GM21515 (cell line): Measurements from ENCODE around the gene LIFR.
"Not testable (repeated sequence)": the region's sequence is repeated elsewhere in the genome, so short reads cannot be mapped to it uniquely, and the experiment has no call there.

ENCODE experiments used
- ATAC-seq: cut with Tn5 transposase; IDR thresholded peaks from one replicate; pipeline ENCODE4 v1.9.1; 2021; ENCODE audit not compliant: unreplicated experiment

LIFR gene

DNA sequence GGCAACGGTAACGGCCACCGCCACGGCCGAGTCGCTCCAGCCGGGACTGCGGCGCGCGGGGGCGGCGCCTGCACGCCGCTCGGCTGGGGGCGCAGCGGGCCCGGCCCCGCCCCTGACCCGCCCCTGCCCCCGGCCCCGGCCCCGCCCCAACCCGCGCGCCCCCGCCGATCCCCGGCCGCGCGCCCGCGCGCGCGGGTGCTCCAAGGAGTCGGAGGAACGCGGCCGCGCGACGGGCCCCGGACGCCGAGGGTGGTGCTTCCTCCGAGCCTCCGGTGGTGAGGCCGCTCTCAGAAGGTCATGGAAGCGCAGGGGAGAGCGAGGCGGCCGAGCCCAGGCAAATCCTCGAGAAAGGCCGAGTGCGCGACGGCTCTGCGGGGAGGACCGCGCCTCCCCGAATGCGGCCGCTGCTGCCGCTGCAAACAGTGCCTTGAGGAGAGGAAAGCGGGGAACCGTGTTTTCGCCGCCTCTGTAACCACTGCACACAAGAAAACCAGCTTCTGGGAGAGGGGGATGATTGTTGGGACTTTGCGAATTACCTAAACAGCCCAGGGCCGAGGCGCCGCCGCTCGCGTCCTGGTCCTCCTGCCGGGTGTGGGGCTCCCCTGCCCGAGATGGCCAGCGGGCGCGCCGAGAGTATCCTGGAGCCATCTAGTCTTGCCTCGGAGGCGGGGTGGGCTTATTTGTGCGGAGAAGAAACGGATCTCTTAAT lies at the start of gene LIFR:
LIFR (minus strand) TSS at position 48 of the 709 bp plus-strand sequence. CDS start 25,999 bp downstream, outside the sequence.
- no peak for ATAC-seq

DNA sequence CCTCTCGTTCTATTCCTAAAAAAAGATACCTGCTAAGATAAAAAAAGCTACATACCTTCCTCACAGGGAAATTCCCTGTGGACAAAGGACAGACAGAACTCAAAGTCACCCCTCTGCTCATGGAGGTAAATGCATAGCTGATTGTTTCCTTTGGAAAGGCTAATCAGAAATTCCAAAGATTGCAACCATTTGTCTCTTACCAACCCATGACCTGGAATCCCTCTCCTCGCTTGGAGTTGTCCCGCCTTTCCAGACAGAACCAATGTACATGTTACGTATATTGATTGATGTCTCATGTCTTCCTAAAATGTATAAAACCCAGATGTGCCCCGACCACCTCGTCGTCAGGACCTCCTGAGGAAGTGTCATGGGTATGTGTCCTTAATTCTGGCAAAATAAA lies 49.2 kb upstream of the LIFR start:
- no peak for ATAC-seq

DNA sequence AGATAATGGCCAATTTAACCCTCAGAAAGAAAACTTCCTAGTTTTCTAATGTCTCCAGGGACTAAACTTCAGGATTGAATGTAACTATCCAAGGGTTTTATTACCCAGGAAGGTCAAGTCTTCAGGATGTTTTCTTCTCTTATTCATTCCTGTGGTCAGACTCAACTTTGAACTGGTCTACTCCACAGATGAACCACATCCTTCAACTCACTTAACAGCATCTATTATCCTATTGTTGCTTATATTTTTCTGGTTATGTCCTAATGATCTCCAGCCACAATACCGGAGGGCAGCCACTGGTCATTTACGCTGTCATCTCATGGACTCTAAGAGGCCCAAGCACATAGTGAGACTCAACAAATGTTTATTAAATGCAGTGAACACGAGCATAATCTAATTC lies 47.2 kb upstream of the LIFR start:
- ATAC-seq, result no peak

DNA sequence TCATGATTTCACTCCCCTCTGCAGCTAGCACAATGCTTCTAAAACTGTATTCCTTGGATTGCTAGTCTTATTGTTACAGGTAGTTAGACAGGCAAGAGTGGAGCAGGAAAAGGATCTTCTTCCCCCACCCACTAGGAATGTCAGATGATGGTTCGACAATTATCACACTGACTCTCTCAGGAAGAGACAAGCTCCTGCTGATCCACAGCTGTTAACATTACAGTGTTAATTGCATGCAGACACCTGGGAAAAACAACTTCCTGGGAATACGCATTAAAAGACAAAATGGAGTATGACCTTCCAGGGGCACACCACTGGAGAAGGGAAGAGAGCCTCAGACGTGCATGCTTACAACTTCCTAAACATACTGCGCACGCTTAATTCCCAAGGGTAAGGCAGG lies 46.2 kb upstream of the LIFR start:
- ATAC-seq, result no peak

DNA sequence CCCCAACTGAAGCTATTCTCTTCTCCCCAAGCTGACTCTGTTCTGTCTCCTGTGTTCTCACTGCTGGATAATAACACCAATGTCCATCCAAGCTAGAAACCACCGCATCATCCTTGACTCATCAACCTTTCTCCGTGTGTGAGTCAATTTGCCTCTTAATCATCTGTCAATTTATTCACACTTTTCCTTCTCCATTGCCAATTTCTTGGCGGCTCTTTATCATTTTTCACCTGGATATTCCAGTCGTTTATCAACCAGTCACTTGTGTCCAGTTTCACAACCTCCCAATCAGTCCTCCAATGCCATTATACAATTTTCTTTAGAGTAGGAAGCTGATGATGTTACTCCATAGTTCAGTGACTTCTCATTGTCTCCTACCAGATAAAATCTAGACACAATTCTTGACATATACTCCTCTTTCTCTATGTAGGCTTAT lies 45.4 kb upstream of the LIFR start:
- ATAC-seq, result no peak

- no peak for ATAC-seq
Observed at GRCh38 chr5:38601133-38601862, 44.9 kb upstream of the LIFR start.

GRCh38 chr5:38600329-38601045 lies 44.0 kb upstream of the LIFR start:
- ATAC-seq, result no peak

DNA sequence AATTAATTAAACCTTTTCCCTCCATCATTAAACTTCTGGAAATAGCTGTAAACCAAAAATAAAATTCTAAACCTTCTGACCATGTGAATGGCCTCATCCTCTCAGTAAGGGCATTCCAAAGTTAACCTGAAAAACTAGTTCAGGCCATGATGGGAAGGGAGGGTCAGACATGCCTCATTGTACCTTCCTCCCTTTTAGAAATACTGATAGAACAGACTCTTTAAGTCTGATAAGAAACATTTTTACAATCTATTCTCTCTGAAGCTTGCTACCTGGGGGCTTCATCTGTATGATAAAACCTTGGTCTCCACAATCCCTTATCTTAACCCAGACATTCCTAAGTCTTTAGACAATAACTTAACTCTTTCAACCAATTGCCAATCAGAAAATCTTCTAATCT lies 43.3 kb upstream of the LIFR start:
- not testable (repeated sequence) for ATAC-seq

- ATAC-seq, result no peak
Observed at GRCh38 chr5:38598994-38599617, 42.7 kb upstream of the LIFR start.

GRCh38 chr5:38598296-38598993 lies 42.0 kb upstream of the LIFR start:
- ATAC-seq, result no peak

- no peak for ATAC-seq
Observed at GRCh38 chr5:38596981-38597380, 40.5 kb upstream of the LIFR start.

DNA sequence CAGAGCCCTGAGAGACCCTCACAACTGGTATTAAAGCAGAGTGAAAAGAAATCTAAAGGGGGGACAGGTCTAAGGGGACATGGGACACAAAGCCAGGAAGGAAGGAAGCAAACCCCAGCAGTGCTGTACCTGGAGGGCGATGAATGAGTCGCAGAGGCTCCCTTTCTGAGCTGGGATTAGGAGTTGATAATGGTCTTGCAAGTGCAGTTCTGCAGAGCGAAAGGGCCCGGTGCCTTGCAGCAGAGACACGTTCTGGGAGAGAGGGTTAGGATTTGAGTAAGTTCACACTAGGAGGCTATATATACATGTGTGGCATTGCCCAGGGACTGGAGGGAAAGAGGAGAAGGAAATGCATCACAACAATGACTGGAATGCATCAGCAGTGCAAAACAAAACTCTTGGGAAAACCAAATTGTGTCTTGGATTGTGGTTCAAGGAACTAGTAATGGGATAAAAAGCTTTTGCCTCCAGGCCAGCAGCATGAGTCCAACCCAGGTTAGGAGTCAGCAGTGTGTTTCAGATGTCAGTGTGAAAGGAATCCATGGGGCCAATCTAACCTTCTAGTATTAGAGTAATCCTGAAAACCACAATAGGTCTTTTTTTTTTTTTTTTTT lies 38.8 kb upstream of the LIFR start:
- ATAC-seq, result no peak

DNA sequence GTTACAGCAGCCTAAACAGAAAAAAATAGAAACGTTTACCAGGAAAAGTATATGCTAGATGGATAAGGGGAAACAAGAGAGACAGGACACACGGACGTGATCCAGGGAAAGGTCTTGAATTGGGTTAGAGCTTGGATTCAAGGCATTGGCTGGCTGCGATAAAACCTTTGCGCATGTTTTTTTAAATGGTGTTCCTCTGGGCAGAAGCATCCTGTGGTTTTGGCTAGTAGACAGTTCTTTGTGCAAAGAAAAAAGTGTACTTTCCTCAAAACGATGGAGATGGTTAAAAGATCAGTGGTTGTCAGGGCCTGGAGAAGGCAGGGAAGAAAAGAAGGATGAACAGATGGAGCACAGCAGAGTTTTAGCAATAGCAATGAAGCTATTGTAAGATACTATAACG lies 37.5 kb upstream of the LIFR start:
- no peak for ATAC-seq

GRCh38 chr5:38591523-38591849 lies 35.0 kb upstream of the LIFR start:
- no peak for ATAC-seq

DNA sequence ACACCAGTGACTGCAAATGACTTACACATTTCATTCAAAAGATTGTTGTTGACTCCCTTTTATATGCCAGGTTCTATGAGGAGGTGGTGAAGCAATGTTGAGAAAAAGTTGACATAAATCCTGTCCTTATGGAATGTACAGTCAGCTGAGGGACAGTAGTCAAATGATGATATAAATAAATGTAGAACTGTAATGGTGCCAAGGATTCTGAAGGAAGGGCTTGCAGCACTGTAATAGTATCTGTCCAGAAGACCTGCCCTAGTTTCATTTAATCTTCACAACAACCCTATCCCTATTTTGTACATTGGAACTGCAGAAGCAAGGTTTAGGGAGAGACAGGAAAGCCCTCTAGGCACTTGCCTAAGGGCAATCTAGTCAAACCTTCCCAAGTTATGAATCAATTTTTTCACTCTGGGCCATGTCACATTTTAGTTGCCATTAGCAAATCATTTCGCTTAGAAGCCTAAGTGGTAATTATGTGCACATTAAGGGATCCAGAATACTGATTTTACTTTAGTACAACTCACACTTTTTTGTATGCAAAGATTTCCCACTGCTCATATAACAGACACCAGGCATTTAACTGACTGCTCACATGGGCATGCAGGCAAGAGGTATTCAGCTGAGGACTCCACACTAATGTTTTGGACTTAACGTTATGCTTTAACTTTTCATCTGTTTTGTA lies 34.5 kb upstream of the LIFR start:
- ATAC-seq, result no peak

DNA sequence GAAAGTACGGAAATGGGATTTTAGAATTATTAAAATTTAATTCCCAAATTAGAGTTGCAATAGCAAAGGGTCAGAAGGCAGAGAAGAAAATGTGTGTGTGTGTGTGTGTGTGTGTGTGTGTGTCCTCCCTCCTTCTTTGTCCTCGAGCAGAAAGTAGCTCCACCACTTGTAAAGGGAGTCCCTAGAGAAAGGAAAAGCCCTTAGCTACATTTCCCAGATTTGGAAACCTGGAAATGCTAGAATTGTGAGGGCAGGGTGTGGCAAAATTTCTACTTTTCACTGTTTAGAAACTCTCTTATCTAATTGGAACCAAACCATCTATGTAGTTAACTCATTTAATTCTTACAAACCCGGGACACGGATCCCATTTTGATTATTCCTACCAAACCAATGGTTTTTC lies 33.2 kb upstream of the LIFR start:
- ATAC-seq, result no peak

DNA sequence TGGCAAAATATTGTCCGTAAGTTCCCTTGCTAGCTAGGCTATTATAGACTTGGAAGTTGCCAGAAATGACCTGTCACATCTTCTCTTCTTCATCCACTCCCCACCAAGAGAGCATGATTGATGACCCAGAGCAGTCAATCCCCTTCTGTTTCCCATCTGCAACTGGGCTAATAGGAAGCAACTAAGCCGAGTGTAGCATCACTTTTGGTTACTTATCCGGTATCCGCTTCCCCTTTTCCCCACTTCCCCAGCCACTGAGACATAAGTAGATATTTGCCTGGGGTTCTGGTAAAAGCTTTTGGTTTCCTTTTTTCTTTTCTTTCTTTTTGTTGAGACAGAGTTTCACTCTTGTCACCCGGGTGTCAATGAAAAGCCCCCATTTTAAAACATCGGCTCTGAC lies 29.4 kb upstream of the LIFR start:
- no peak for ATAC-seq

GRCh38 chr5:38583500-38583899 lies 27.1 kb upstream of the LIFR start:
- no peak for ATAC-seq

GRCh38 chr5:38582975-38583319 lies 26.5 kb upstream of the LIFR start:
- ATAC-seq, result no peak

DNA sequence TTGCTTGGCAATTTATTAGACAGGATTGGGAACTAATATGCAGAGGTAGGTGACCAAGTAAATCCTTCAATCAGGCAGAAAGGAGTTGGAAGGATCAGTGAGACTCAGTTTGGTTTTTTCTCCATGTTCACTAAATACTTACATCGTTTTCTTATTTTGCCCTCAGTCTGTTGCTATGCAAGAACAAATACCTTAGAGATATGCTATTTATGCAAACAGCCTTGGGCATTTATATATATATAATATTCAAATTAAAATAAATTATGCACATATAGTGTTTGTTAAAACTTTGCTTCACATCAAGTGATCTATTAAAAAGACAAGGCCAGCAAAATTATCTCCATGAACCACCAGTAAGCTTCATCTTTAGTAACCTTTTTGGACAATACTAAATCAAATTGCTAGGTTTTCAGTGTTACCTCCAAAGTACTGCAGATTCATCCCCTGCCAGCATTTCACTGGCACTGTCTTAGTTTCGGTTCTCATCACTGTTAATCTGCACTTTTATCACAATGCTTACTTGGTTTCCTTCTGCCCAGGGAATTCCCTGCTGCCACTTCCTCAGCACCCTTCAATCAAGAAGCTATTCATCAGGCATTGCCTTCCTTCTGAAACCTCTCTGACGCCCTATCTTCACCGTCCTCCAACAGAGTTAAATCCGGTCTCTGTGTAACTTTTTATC lies 26.0 kb upstream of the LIFR start:
- ATAC-seq, result no peak
